NCI-H2107 treated with DMSO at 0.1 percent for 48 hours (cell line): Measurements from ENCODE around the gene CENPW.

Experiments used
- DNase-seq: peaks from one replicate; lab custom pipeline; 2025; ENCODE audit not compliant: unreplicated experiment; lab: John Stamatoyannopoulos, UW

The CENPW gene

GRCh38 chr6:126339796-126340609 lies at the start of gene CENPW:
Gene CENPW (plus strand): TSS chr6:126340115. CDS start chr6:126340274, 159 bp downstream.
- DNase-seq, result peak; percentile 89

GRCh38 chr6:126293891-126294524 lies 45.9 kb upstream of the CENPW start:
- DNase-seq, result no peak

- DNase-seq, result no peak
These were observed 39.8 kb upstream of the CENPW start for GRCh38 chr6:126300126-126300525.

GRCh38 chr6:126300735-126301134 lies 39.2 kb upstream of the CENPW start:
- DNase-seq, result no peak

- DNase-seq, result peak; percentile 42
These were observed 37.7 kb upstream of the CENPW start for GRCh38 chr6:126302191-126302590.

- no peak for DNase-seq
These were observed 32.1 kb upstream of the CENPW start for GRCh38 chr6:126307849-126308248.

- DNase-seq, result no peak
These were observed 31.6 kb upstream of the CENPW start for GRCh38 chr6:126308362-126308761.

- no peak for DNase-seq
These were observed 27.8 kb upstream of the CENPW start for GRCh38 chr6:126312013-126312665.

GRCh38 chr6:126313941-126314340 lies 26.0 kb upstream of the CENPW start:
- no peak for DNase-seq

GRCh38 chr6:126318797-126319196 lies 21.1 kb upstream of the CENPW start:
- DNase-seq, result no peak

GRCh38 chr6:126333729-126334128 lies 6.2 kb upstream of the CENPW start:
- no peak for DNase-seq

- no peak for DNase-seq
These were observed 4.7 kb upstream of the CENPW start for GRCh38 chr6:126335210-126335609.

- no peak for DNase-seq
These were observed 2.6 kb upstream of the CENPW start for GRCh38 chr6:126337323-126337722.

- no peak for DNase-seq
These were observed 1.2 kb downstream of the CENPW start for GRCh38 chr6:126341126-126341525.

GRCh38 chr6:126344181-126344580 lies 4.3 kb downstream of the CENPW start:
- DNase-seq, result no peak

GRCh38 chr6:126351960-126352359 lies 12.0 kb downstream of the CENPW start:
- no peak for DNase-seq

GRCh38 chr6:126352514-126352913 lies 12.6 kb downstream of the CENPW start:
- no peak for DNase-seq

GRCh38 chr6:126356526-126356925 lies 16.6 kb downstream of the CENPW start:
- DNase-seq, result no peak

GRCh38 chr6:126359936-126360537 lies 20.1 kb downstream of the CENPW start:
- no peak for DNase-seq

- no peak for DNase-seq
These were observed 22.0 kb downstream of the CENPW start for GRCh38 chr6:126361832-126362440.

- no peak for DNase-seq
These were observed 27.9 kb downstream of the CENPW start for GRCh38 chr6:126367849-126368248.
